ENCODE measurements around the gene ADAM11.
A peak's percentile ranks its signal among the peaks of the same experiment; 100 is the strongest.
"Not testable (repeated sequence)": the region's sequence is repeated elsewhere in the genome, so short reads cannot be mapped to it uniquely, and the experiment has no call there.

ADAM11 gene

GRCh38 chr17:44795421-44795820 lies 36.6 kb downstream of the ADAM11 start:
- DNase-seq (ENCODE audit: low spot score), result no peak

GRCh38 chr17:44795928-44796327 lies 37.1 kb downstream of the ADAM11 start:
- no peak for DNase-seq (ENCODE audit: low spot score)

GRCh38 chr17:44796731-44797130 lies 37.9 kb downstream of the ADAM11 start:
- DNase-seq (ENCODE audit: low spot score), result no peak

GRCh38 chr17:44797802-44798201 lies 39.0 kb downstream of the ADAM11 start:
- DNase-seq (ENCODE audit: low spot score), result no peak

- no peak for DNase-seq (ENCODE audit: low spot score)
Measured at GRCh38 chr17:44798356-44798755, 39.6 kb downstream of the ADAM11 start.

GRCh38 chr17:44801880-44802279 lies 43.1 kb downstream of the ADAM11 start:
- DNase-seq (ENCODE audit: low spot score), result no peak

- DNase-seq (ENCODE audit: low spot score), result no peak
Measured at GRCh38 chr17:44804302-44805089, 45.7 kb downstream of the ADAM11 start.

GRCh38 chr17:44807093-44807816 lies 48.5 kb downstream of the ADAM11 start:
- no peak for DNase-seq (ENCODE audit: low spot score)

GRCh38 chr17:44807817-44808155 lies 49.0 kb downstream of the ADAM11 start:
- DNase-seq (ENCODE audit: low spot score), result peak; percentile 46

GRCh38 chr17:44808156-44808555 lies 49.4 kb downstream of the ADAM11 start:
- no peak for DNase-seq (ENCODE audit: low spot score)

- DNase-seq (ENCODE audit: low spot score), result not testable (repeated sequence)
Measured at GRCh38 chr17:44808656-44809388, 50.0 kb downstream of the ADAM11 start.

- DNase-seq (ENCODE audit: low spot score), result no peak
Measured at GRCh38 chr17:44812263-44812662, 53.5 kb downstream of the ADAM11 start.

GRCh38 chr17:44818508-44818907 lies 59.7 kb downstream of the ADAM11 start:
- DNase-seq (ENCODE audit: low spot score), result not testable (repeated sequence)

GRCh38 chr17:44820631-44821212 lies 61.9 kb downstream of the ADAM11 start:
- DNase-seq (ENCODE audit: low spot score), result no peak

GRCh38 chr17:44825236-44825635 lies 66.4 kb downstream of the ADAM11 start:
- not testable (repeated sequence) for DNase-seq (ENCODE audit: low spot score)

- no peak for DNase-seq (ENCODE audit: low spot score)
Measured at GRCh38 chr17:44826123-44826790, 67.5 kb downstream of the ADAM11 start.

- no peak for DNase-seq (ENCODE audit: low spot score)
Measured at GRCh38 chr17:44827863-44828262, 69.1 kb downstream of the ADAM11 start.

- peak; percentile 68 for DNase-seq (ENCODE audit: low spot score)
Measured at GRCh38 chr17:44828919-44829522, 70.2 kb downstream of the ADAM11 start.

- peak; percentile 47 for DNase-seq (ENCODE audit: low spot score)
Measured at GRCh38 chr17:44829523-44830358, 71.0 kb downstream of the ADAM11 start, which contains the start of gene GJC1. Gene GJC1, minus strand, starts transcription at chr17:44830287. Its CDS starts 24,470 bp downstream, at chr17:44805817.
